ENCODE results near the gene TLX1. TPM values are rescaled to one million over a fixed set of nuclear protein-coding genes. Genes with fewer than 3 reads are reported as not detected.

The TLX1 gene
- total RNA-seq, 1 experiment from 2014 or later = not detected

DNA sequence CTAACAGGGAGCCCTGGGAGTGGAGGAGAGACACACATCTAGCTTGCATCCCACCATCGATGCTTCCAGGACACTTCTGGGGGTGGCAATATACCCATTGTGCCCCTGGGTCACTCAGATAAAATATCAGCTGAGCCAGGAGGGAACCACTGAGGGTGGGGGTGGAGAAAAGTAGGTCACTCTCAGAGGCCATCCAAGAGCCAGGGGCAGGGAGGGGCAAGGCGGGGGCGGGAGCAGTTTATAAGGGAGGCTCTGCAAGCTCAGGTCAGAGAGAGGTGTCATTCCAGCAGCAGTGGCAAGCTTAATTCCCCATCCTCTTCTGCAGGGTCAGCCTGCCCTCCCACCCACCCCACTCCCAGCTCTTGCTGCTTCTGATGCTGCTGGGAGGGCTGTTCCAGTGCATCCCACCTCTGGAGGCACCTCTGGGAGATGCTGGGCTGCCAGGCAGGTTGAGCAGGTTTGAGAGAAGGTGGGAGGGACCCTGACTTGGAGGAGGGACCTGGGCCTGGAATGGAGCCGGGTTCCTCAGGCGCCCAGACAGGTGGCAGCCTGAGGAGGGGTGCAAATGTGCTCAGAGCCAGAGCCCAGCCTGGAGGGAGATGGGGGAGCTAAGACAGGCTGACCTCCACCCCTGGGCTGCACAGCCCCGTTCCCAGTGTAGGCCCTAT lies 20.1 kb upstream of the TLX1 start:
- Histone ChIP-seq H3K79me2 (ENCODE audit: low read length) (no peaks in the 10 kb centered on the region), H3K9ac (ENCODE audit: low read length) (no peak overlapping the region), H3K4me3 (ENCODE audit: low read length) (no peak overlapping the region), H3K4me1 (ENCODE audit: insufficient read depth, low read length) (no peaks in the 10 kb centered on the region), H3K27me3 (ENCODE audit: low read length) (no peaks in the 10 kb centered on the region), H3K27ac (ENCODE audit: low read length) (no peak overlapping the region), H3K9me2 (replicated peaks; ENCODE audit: low read length) (no peaks in the 10 kb centered on the region), H3K4me2 (ENCODE audit: low read length) (no peak overlapping the region), H4K20me1 (ENCODE audit: low read length) (no peaks in the 10 kb centered on the region), H3F3A (ENCODE audit: low read length, unreplicated experiment) (no peaks in the 10 kb centered on the region), H3K9me3 (ENCODE audit: low read length) (no peaks in the 10 kb centered on the region), H2AFZ (ENCODE audit: low read length) (no peak overlapping the region), H3K36me3 (ENCODE audit: low read depth, low read length) (no peaks in the 10 kb centered on the region)
- TF ChIP-seq EZH2phosphoT487 (IDR thresholded peaks at IDR 0.05; ENCODE audit: borderline replicate concordance, low read length) = no peak
- no peak for TF ChIP-seq EZH2 (IDR thresholded peaks at IDR 0.05; ENCODE audit: low read length, unreplicated experiment)
- TF ChIP-seq, protein P1, sequence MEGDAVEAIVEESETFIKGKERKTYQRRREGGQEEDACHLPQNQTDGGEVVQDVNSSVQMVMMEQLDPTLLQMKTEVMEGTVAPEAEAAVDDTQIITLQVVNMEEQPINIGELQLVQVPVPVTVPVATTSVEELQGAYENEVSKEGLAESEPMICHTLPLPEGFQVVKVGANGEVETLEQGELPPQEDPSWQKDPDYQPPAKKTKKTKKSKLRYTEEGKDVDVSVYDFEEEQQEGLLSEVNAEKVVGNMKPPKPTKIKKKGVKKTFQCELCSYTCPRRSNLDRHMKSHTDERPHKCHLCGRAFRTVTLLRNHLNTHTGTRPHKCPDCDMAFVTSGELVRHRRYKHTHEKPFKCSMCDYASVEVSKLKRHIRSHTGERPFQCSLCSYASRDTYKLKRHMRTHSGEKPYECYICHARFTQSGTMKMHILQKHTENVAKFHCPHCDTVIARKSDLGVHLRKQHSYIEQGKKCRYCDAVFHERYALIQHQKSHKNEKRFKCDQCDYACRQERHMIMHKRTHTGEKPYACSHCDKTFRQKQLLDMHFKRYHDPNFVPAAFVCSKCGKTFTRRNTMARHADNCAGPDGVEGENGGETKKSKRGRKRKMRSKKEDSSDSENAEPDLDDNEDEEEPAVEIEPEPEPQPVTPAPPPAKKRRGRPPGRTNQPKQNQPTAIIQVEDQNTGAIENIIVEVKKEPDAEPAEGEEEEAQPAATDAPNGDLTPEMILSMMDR (conservative IDR thresholded peaks at IDR 0.05; ENCODE audit: low read depth, low read length) = no peak
- CTCF ChIA-PET = no interaction called here
- intact Hi-C loops (cut with micrococcal nuclease) = no loop called here
- no TSS peak for BruUV-seq (replicated peaks)
- DNase-seq (peak; percentile 15), ATAC-seq (no peak)
- POLR2A ChIA-PET (ENCODE audit: unreplicated experiment) = no interaction called here

DNA sequence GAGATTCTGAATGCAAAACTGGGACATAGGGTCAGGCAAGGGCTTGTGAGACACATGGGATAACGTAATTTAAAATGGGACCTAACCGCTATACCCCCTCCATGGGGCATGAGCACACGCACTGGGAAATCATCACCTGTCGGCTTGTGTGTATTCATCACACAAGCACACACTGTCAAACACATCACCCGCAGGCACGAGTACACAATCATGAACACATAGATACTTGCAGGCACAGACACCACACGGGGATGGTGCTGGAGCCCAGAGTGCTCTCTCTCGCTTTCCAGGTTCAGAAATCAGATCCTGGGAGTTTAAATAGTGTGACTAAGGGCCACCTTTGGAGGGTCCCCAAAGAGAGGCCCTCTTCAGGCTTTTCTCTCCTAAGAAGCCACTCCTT lies 19.6 kb upstream of the TLX1 start:
- TF ChIP-seq, protein P1 (conservative IDR thresholded peaks at IDR 0.05; ENCODE audit: low read depth, low read length) = no peak
- TF ChIP-seq EZH2 (IDR thresholded peaks at IDR 0.05; ENCODE audit: low read length, unreplicated experiment) = no peak
- no peak for TF ChIP-seq EZH2phosphoT487 (IDR thresholded peaks at IDR 0.05; ENCODE audit: borderline replicate concordance, low read length)
- no peaks in the 10 kb centered on the region for H3K79me2 ChIP-seq (ENCODE audit: low read length)
- ATAC-seq = no peak
- no peaks in the 10 kb centered on the region for H3K4me1 ChIP-seq (ENCODE audit: insufficient read depth, low read length)
- intact Hi-C loops (cut with micrococcal nuclease) = no loop called here
- no peak overlapping the region for H3K4me3 ChIP-seq (ENCODE audit: low read length)
- ChIA-PET CTCF (no interaction called here), POLR2A (ENCODE audit: unreplicated experiment) (no interaction called here)
- no peaks in the 10 kb centered on the region for H3K36me3 ChIP-seq (ENCODE audit: low read depth, low read length)
- no peaks in the 10 kb centered on the region for H3F3A ChIP-seq (ENCODE audit: low read length, unreplicated experiment)
- no peak overlapping the region for H3K27ac ChIP-seq (ENCODE audit: low read length)
- H3K4me2 ChIP-seq (ENCODE audit: low read length) = no peak overlapping the region
- no TSS peak for BruUV-seq (replicated peaks)
- no peaks in the 10 kb centered on the region for H3K9me2 ChIP-seq (replicated peaks; ENCODE audit: low read length)
- H3K27me3 ChIP-seq (ENCODE audit: low read length) = no peaks in the 10 kb centered on the region
- no peaks in the 10 kb centered on the region for H3K9me3 ChIP-seq (ENCODE audit: low read length)
- no peak for DNase-seq
- H4K20me1 ChIP-seq (ENCODE audit: low read length) = no peaks in the 10 kb centered on the region
- H2AFZ ChIP-seq (ENCODE audit: low read length) = no peak overlapping the region
- no peak overlapping the region for H3K9ac ChIP-seq (ENCODE audit: low read length)

DNA sequence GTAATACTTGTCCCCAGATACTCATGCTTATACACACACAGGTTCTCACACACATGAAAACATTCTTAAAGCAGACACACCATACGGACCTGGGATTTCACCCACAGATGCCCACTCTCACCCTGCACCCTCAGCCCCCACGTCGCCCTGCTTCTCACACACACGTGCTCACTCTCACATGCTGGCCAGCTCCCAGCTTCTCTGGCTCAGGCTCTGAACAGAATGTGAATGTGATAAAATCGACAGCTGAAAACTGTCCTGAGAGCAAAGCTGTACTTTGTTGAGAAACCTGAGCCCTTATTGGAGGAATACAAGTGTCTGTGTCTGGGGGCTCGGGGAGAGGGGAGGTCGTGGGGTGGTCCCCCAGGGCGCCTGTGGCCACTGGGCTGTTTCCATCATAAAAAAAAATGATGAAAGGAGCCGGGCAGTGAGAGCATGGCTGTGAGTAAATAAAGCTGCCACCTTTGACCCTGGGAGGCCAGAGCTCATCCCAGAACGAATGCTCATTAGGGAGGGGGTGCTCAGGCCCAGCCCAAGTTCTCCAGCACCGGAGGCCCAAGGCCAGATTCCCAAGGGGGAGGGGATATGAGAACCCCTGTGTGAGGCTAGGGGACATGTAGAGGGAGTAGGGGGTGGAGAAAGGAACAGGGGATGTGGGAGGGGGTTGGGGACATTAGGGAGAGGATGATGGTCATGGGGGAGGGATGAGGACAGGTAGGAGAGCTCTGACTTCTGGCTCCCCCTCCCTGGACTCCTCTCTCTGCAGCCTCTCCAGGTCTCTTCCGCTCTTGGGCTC lies 18.1 kb upstream of the TLX1 start:
- no TSS peak for BruUV-seq (replicated peaks)
- H3K9me3 ChIP-seq (ENCODE audit: low read length) = no peaks in the 10 kb centered on the region
- H3K79me2 ChIP-seq (ENCODE audit: low read length) = no peaks in the 10 kb centered on the region
- H4K20me1 ChIP-seq (ENCODE audit: low read length) = no peaks in the 10 kb centered on the region
- H3K36me3 ChIP-seq (ENCODE audit: low read depth, low read length) = no peaks in the 10 kb centered on the region
- H2AFZ ChIP-seq (ENCODE audit: low read length) = no peak overlapping the region
- no peaks in the 10 kb centered on the region for H3F3A ChIP-seq (ENCODE audit: low read length, unreplicated experiment)
- ChIA-PET POLR2A (ENCODE audit: unreplicated experiment) (no interaction called here), CTCF (interaction anchor here (0.6 kb wide), 1 partner anchor 10 kb away, joined by 3 read pairs; no protein-coding TSS in a partner anchor)
- H3K4me2 ChIP-seq (ENCODE audit: low read length) = no peak overlapping the region
- TF ChIP-seq EZH2 (IDR thresholded peaks at IDR 0.05; ENCODE audit: low read length, unreplicated experiment) = no peak
- TF ChIP-seq, protein P1 (conservative IDR thresholded peaks at IDR 0.05; ENCODE audit: low read depth, low read length) = no peak
- no peak for TF ChIP-seq EZH2phosphoT487 (IDR thresholded peaks at IDR 0.05; ENCODE audit: borderline replicate concordance, low read length)
- no peak for DNase-seq
- no peak overlapping the region for H3K4me3 ChIP-seq (ENCODE audit: low read length)
- no peaks in the 10 kb centered on the region for H3K27me3 ChIP-seq (ENCODE audit: low read length)
- intact Hi-C loops (cut with micrococcal nuclease) = no loop called here
- no peak overlapping the region for H3K9ac ChIP-seq (ENCODE audit: low read length)
- H3K4me1 ChIP-seq (ENCODE audit: insufficient read depth, low read length) = no peaks in the 10 kb centered on the region
- H3K27ac ChIP-seq (ENCODE audit: low read length) = no peak overlapping the region
- no peak for ATAC-seq
- no peaks in the 10 kb centered on the region for H3K9me2 ChIP-seq (replicated peaks; ENCODE audit: low read length)
